ENCODE measurements around the gene OXA1L.
"Not testable (repeated sequence)": the region's sequence is repeated elsewhere in the genome, so short reads cannot be mapped to it uniquely, and the experiment has no call there.

Gene OXA1L

DNA sequence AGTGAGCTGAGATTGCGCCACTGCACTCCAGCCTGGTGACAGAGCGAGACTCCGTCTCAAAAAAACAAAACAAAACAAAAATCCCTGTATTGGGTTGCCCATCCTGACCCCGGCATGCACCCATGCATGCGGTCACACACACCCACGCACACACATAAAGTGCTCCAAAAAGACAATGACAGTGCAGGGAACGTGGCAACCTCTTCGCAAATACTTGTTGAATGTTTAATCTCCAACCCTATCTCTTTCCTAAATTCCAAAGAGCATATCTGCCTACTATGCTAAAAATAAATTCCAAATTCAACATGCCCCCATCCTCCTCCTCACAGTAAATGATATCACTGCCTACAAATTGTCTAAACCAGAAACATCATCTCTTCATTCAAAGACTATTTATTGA, 35.2 kb downstream of the OXA1L start:
- no peak for DNase-seq

DNA sequence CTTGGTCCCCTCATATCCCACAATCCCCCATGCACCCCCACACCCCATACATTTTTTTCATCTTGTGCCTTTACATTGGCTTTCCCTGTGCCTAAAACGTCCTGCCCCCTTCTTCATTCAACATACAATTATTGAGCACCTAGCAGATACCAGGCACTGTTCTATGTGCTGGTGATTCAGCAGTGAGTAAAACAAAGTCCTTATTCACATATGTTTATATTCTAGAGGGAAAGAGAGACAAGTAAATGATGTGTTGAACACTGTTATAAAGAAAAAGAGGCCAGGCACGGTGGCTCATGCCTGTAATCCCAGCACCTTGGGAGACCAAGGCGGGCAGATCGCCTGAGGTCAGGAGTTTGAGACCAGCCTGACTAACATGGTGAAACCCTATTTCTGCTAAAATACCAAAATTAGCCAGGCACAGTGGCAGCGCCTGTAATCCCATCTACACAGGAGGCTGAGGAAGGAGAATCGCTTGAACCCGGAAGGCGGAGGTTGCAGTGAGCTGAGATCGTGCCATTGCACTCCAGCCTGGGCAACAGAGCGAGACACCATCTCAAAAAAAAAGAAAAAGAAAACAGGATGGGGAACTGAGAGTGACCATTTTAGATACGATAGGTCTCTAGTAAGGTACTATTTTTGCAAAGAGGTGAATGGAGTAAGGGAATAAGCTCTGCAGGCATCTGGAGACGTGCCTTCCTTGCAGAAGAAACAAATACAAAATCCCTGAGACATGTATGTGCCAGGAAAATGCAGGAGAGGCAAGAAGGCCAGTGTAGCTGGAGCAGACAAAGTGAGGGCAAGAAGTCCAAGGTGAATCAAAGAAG, 36.6 kb downstream of the OXA1L start:
- DNase-seq, result no peak

GRCh38 chr14:22803687-22803974, 37.1 kb downstream of the OXA1L start:
- no peak for DNase-seq

GRCh38 chr14:22805235-22805634, 38.7 kb downstream of the OXA1L start:
- not testable (repeated sequence) for DNase-seq

DNA sequence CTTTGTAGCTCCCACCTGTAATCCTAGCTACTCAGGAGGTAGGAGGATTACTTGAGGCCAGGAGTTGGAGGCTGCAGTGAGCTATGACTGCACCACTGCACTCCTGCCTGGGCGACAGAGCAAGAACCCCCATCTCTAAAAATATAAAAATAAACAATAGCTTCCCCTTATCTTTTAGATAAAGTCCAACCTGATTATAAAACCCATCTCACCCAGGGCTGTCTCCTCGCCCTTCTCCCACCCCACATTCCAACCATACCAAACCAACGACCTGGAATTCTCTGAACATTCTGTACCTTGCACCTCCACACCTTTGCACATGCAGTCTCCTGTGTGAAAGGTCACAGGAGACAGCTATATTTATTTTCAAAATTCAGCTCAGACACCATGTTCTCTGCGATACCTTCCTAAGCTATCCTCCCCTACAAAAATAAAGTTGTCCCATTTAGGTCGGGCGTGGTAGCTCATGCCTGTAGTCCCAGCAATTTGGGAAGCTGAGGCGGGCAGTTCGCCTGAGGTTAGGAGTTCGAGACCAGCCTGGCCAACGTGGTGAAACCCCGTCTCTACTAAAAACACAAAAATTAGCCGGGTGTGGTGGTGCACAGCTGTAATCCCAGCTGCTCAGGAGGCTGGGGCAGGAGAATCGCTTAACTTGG, 41.1 kb downstream of the OXA1L start:
- DNase-seq, result no peak

- no peak for DNase-seq
These were observed 42.1 kb downstream of the OXA1L start for GRCh38 chr14:22808388-22809209.

GRCh38 chr14:22811722-22812121, 45.2 kb downstream of the OXA1L start:
- DNase-seq, result no peak

- DNase-seq, result no peak
These were observed 46.3 kb downstream of the OXA1L start for GRCh38 chr14:22812744-22813143.

DNA sequence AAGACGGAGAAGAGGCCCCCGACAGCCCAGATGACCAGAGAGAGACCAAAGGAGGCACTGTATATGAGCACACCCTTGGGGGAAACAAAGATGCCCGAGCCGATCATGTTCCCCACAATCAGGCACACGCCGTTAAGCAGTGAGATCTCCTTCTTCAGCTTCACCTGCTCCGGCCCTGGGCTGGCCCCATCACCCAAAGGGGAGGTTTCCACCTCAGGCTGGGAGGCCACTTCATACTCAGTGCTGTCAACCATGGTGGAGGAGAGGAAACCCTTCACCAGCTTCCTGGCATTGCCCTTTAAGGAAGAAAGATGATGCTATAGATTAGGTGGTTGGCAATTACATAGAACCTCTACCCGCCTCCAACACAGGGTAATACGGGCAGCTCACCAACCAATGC, 46.7 kb downstream of the OXA1L start:
- DNase-seq, result no peak

- no peak for DNase-seq
These were observed 47.9 kb downstream of the OXA1L start for GRCh38 chr14:22814373-22814772.

DNA sequence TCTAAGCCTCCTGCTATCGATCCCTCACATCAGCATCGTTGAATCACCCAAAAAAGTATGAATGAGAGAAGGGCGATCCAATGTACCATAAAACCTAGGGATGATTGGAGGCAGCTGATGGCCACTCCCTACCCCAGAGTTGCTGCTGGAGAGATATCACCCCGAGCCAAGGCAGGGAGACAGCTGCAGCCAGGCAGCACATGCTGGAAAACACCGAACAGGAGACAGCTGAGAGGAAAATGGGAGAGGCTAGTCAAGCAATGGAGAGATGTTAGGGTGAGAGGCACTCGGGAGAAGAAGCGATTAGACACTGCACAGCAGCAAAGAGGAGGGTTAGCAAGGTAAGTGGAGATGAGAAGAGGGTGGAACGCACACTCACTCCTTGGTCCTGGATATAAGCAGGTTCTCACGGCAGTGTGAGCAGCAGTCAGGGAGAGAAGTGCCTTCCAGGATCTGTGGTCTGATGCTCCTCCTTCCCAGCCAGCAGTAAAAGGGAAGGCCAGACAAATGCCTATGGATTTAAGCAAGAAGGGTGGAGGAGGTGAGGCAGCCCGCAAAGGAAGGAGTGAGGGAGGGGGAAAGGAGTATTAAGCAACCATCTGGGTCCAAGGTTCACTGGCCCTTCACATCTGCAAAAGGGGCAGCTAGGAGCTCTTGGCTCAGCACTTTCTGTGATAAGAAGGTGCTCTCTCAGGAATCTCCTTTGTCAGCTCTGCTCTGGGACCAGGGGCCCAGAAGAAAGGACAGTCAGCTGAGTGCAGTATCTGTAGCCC, 48.6 kb downstream of the OXA1L start, which contains the start of gene SLC7A7:
TSS of gene SLC7A7 (minus strand) at position 495 of the 773 bp plus-strand sequence. CDS start 2,037 bp downstream, outside the sequence.
- no peak for DNase-seq

DNA sequence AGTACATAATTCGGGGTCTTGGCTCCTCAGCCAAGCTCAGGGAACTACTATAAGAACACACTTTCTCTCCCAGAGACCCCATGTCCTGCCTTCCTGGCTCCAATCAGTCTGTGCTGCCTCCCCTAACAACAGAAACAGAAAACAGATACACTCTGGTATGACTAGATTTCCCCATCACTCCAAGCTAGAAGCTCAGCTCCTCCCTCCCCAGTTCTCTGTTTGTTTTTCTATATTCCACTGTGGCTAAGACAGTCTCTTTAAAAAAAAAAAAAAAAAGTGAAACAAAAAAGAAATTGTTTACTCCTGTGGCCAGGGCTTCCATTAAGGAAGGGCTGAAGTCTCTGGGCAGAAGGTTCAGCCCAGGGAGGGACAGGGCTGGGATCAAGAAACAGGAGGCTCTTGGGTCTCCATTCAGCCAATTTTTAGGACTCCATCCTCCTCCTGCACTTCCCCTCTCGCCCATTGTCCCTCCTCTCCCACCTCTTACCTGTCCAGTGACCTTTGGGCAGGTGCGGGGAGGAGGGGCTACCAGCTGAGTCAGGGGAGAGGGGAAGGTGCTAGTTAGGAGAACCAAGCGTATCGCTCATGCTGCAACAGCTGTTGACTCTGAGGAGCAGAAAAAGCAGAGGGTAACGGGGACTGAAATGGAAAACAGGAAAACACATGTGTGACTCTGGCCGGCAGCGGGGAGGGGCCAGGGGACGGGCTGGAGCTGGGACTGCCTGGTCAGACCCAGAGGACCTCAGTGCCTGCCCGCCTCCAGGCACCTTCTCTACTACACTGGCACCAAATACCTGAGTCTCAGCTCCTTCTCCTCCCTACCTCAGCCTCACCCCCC, 52.9 kb downstream of the OXA1L start:
- no peak for DNase-seq

DNA sequence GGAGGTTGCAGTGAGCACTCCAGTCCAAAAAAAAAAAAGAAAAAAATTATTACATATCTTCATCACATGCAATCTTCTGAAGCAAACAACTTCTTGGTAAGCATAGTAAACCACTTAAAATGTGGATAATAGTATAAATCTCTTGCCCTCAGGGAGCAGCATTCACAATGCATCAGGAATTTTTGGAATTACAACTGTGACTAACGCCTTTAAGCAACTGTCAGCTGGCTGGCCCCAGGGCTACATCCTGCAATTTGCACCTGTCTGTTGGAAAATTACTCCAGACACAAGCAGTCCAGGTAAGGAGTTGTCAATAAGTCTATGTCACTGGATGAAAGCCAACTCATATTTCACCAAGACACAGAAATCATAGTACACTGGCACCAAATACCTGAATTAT, 54.2 kb downstream of the OXA1L start:
- DNase-seq, result no peak

GRCh38 chr14:22821193-22822015, 54.9 kb downstream of the OXA1L start:
- DNase-seq, result no peak

DNA sequence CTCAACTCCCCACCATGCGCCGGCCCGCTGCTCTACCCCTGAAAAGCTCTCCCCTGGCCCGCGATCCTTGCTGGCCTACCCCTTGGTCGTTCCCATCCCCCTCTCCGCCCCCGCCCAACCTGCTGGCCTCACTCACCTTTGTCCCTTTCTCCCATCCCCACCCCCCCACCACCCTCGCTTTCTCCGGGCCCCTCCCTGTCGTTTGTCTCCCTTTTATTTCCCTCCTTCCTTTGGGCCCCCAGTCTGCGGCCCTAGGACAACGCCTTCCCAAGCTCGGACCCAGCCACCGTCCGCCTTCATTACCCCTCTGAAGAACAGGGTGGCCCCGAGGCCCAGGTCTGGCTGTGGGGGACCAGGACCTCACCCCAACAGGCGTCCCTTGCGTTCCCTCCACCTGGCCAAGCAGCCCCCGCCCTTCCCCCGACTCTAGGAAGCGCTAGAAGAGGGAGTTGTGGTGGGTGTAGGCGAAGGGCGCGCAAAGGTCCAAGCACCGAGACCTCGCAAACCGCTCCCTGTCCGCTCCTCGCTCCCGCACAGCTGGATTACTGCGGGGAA, 55.6 kb downstream of the OXA1L start:
- no peak for DNase-seq
